Stimulated activated CD4-positive, alpha-beta T cell treated with anti-CD3 and anti-CD28 coated beads, TNF-alpha, amount 100 ng/mL, for 4 hours (primary cell): ENCODE measurements around the gene MYBPC3.

Experiments used
- DNase-seq, 3 experiments: peaks; one replicate each; pipeline ENCODE4 v3.0.0-alpha.2; 2020; ENCODE audit warnings: low read depth in 3 of 3

MYBPC3 gene

DNA sequence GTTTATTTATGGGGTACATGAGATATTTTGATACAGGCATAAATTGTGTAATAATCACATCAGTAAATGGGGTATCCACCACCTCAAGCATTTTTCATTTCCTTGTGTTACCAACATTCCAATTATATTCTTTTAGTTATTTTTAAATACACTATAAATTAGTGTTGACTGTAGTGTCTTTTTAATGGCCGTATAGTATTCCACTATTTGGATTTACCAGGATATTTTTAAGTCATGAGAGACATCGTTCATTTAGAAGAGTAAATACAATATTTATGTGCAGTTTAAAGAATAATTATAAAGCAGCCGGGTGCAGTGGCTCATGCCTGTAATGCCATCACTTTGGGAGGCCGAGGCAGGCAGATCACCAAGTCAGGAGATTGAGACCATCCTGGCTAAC, 32.0 kb upstream of the MYBPC3 start:
- DNase-seq, result no peak

DNA sequence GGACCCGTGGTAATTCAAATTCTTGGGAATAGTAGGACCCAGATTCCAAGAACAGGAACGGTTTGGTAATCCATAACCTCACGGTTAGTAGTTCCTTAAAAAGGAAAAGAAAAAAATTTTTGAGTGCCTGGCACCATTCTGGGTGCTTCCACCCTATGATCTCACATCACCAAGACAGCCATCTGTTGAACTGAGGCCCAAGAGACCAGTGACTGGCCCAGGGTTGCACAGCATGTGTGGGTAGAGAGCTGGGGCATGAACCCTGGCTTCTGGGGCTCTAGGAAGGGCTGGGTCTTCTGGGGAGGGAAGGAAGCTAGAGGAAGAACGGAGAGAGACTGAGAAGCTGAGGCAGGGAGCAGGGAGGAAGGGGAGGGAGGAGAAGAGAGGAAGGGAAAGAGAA, 30.6 kb upstream of the MYBPC3 start:
- DNase-seq, result no peak

DNA sequence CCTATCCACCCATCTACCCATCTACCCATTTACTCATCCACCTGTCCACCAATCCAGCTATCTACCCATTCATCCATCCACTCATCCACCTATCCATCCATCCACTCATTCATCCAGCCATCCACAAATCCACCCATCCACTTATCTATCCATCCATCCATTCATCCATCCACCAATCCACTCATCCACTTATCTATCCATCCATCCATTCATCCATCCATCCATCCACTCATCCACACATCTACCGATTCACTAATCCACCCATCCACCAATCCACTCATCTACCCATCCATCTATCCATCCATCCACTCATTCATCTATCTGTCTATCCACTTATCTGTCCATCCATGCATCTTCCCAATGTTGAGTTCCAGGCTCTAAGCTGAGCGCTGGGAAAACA, 27.6 kb upstream of the MYBPC3 start:
- no peak for DNase-seq

DNA sequence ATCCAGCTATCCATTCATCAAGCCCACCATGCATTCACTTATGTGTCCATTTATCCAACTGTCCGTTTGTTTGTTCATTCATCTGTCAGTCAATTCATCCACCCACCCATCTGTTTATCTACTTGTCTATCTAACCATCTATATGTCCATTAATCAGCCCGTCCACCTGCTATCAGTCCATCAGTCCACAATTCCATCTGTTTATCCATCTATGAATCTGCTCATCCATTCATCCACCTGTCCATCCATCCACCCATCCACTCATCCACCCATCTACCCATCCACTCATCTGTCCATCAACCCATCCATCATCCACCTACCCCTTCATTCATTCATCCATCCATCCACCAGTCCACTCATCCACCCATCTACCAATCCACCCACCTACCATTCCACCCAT, 26.8 kb upstream of the MYBPC3 start:
- DNase-seq, result no peak

DNA sequence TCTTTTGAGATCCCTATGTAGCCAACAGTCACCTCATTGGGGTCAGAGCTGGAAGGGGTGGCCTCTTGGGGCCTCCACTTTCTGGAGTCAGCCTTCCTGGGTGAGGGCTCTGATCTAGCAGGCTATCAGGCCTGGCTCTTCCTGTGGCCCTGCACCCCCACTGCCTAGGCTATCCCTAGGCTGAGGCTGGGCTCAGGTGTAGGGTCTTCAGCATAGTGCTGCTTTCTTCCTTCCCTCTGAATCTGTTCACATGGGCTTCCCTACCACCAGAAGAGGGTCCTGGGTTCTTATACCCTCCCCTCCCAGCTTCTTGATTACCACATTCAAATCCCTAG, 26.3 kb upstream of the MYBPC3 start:
- DNase-seq, result no peak

DNA sequence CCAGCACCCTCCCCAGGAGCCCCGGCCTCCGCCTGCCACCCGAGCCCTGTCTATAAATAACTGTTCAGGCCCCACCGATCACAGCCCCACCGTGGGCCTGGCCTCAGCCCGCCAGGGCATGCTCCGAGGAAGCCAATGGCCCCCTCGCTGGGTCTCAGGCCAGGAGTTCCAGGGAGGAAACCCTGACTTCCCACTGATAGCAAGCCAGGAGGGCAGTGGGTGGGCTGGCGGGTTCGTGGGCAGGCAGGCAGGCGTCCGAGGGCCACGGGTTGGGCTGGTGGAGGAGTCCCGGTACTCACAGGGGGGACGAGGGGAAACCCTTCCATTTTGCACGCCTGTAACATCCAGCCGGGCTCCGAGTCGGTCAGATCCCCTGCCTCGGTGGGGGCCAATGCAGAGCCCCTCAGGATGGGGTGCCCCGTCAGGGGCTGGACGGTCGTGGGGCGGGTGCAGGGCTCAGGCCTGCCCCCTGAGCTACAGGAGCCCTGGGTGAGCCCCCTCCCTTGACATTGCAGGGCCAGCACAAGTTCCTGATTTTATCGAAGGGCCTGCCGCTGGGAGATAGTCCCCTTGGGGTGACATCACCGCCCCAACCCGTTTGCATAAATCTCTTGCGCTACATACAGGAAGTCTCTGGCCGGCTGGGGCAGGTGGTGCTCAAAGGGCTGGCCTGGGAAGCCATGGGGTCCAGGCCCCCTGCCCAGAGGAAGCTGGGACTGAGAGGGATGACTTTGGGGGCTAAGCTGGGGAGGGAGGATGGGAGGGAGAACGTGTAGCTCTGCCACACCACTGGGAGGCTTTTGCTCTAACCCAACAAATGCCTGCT, 25.7 kb upstream of the MYBPC3 start, which contains the start of gene SPI1:
Gene SPI1, minus strand, starts transcription at position 538 of the 826 bp plus-strand sequence. Its CDS starts 194 bp downstream, at position 344.
- no peak for DNase-seq

DNA sequence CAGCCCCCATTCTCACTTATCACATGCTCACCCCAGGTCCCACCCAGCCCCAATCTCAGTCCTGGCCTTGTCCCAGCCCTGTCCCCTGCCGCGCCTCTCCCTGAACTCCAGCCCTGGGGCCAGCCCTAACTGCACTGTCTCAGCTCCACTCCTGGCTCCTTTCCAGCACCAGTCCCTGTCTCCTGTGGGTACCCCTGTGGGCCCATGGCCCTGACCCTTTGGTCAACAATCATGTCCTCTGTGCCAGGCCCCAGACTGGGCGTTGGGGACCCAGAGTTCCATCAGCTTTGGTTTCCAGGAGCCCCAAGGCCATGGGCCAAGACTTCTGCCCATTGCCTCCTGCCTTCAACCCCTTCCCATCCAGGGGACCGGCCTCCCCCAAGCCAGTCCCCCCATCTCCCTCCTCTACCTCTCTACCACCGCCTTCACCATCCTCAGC, 25.1 kb upstream of the MYBPC3 start:
- DNase-seq, result no peak

DNA sequence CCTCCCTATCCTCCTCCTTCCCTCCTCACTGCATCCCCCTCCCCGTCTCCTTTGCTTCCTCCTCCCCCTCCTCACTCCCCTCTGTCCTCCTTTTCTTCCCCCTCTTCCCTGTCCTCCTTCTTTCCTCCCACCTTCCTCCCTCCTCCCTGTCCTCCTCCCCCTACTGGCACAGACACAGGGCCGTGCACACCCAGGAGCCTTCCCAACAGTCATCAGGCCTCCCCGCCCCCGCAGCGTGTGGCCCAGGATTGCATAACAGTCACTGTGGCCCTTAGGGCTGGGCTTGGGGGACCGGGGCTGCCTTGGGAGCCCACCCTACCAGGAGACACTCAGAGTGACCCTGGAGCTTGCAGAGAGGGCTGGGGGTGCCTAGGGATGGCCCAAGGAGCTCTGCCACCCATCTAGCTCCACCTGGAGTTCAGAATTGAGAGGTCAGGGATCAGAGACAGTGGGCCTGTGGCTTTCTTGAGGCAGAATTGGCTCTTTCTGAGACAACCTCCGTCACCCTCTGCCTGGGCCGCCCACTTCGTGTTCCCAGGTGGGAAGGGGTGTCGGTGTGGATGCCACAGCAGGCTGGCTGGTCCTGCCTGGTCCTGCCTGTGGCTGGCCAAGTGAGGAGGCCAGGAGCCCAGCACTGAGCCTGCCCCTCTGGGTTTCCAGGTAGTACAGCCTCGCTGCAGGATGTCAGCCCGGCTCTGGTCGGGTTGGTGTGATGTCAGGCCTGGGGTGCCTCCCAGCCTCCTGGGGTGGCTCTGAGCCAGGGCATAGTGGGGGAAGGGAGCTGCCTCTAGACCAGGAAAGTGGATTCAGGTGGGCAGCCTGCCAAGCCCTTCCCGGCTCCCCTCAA, 24.2 kb upstream of the MYBPC3 start:
- DNase-seq, result no peak

DNA sequence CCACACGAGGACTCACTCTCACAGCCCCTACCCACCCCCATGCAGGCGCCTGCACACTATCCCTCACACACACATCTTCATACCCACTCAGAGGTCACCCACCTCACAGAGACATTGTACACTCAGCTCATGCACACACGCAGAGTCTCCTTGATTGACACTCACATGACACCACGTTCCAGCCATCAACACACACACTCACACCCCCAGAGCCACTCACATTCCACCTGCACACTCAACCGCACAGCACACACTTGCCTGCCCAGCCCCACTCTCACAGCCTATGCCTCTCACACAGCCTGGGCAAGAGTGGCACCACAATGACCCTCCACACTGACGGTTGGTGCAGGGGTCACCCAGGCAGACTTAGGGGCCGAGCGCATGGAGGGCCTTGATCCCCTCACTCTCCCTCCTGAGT, 23.6 kb upstream of the MYBPC3 start:
- no peak for DNase-seq

DNA sequence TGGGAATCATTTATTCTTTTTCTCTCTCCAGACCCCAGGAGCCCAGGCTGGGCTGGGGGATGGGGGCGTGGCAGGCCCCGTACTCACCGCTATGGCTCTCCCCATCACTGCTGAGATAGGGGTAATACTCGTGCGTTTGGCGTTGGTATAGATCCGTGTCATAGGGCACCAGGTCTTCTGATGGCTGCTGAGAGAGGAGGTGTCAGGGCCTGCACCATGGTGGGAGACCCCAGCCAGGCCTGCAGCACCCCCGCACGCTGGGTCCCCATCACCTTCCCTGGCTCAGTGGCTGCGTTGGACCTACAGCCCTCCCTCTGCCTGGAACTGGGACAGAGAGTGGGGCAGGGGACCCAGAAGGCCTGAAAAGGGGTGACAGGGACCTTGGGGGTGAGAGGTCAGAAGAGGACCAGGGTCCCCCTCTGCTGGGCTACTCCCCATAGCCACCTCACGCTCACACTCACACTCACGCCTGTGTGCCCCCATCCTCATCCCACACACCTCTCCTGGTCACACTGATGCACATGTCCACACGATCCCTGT, 23.1 kb upstream of the MYBPC3 start:
- DNase-seq, result no peak

DNA sequence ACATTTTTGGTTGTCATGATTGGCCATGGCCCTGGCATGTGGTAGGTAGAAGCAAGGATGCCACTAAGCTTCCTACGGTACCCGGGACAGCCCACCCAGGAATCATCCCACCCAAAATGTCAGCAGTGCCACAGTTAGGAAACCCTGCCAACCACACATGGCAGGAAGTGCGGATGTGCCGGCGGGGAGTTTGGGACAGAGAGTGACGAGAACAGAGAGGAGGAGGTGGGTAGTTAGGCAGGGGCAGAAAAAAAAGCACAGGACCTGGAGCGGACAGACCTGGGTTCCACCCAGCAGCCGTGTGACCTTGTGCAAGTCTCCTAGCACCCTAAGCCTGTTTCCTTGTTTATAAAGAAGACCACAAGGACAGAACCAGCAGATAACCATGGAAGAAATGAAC, 22.5 kb upstream of the MYBPC3 start:
- no peak for DNase-seq

DNA sequence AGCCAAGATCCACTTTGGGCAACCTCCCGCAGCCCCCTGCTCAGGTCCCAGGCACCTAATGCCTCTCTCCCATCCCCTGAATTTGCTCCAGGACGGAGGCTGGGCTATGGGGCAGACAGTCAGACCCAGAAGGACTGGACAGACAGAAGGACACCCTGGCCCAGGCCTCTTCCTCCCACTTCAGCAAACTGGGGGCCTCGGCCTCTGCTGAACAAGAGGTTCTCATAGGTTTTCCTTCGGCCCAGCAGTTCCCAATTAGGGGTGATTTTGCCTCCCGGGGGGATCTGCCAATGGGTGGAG, 22.2 kb upstream of the MYBPC3 start:
- no peak for DNase-seq

DNA sequence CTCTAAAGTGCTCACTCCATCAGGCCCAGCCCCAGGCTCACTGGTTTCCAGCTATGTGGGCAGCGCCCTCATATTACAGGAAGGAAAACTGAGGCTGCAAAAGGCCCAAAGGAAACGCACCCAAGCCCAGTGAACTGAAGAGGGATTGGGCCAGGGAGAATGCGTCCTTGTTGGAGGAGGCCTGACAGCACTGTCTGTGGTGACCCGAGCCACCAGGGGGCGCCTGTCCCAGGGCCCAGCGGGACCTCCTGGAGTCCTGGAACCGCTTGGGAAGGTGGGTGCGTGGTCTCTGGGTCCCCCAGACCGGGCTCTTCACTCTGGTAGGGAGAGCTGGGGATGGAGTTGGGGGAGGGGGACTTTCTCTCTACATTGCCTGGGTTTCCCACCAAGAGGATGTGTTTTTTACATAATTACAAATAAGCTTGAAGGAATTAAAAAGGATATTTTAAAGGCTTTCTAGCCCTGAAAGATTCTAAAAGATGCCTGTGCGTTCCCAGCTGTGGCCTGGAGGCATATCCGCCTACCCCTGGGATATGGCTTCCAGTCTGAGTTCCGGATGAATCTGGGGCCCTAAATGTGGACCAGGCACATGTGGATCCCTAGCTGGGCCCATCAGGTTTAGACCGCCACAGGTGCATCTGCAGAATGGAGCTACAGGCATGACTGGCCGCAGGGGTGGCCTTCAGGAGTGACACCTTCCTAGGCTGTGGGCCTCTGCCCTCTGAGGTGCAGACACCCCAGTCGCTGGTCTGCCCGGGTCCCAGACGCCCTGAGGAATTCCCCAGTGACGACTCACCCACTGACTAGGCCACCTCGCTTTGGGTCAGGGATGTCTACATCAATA, 21.6 kb upstream of the MYBPC3 start:
- peak; percentile 66 to 81 (median 74) for DNase-seq

DNA sequence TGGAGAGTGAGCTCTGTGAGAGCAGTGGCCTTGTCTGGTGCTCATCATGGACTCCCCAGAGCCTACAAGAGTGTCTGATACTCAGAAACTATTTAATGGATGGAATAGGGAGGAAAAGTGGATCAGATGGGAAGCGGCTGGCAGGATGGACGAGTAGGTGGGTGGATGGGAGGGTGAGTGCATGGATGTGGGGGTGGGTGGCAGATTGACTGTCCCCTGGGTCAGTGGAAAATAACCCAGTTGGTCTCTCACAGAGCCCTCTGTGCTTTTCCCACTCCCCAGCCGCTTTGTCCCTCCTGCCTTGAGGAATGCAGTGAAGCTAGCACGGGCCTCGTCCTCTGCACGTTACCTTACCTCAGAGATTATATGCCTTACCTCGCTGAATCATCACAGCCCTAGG, 19.9 kb upstream of the MYBPC3 start:
- no peak for DNase-seq

DNA sequence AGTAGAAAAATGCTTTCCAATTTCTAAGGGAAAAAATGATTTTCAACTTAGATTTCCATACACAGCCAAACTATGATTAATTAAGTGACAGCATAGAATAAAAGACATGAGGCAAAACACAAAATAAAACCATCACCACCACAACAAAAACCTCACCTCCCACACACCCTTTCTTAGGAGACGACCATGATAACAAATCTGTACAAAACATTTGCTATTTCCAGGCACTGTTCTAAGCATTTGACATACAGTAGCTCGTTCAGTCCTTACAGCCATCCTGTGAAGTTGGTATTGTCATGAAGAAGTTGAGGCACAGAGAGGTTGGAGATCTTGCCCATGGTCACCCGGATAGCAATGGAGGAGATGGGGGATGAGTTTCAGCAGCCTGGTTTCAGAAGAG, 17.2 kb upstream of the MYBPC3 start:
- no peak for DNase-seq

DNA sequence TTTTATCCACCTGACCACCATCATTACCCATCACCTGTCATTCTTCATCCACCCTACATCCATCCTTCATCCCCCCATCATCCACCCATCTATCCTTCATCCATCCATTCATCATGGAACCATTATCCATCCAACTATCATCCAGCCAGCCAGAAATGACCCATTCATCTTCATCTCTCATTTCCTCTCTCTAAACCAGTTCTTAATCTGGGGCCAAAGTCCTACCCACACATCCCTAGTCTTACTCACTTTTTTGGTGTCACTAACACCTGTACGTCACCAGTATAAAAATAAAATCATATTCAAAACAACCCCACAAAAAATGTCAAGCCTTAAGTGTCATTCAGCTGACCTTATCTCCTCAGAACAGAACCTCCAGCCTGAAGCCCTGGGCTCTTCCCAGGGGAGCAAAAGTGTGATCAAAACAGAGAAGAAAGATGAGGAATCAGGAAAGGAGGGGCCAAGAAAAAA, 13.6 kb upstream of the MYBPC3 start:
- no peak for DNase-seq

DNA sequence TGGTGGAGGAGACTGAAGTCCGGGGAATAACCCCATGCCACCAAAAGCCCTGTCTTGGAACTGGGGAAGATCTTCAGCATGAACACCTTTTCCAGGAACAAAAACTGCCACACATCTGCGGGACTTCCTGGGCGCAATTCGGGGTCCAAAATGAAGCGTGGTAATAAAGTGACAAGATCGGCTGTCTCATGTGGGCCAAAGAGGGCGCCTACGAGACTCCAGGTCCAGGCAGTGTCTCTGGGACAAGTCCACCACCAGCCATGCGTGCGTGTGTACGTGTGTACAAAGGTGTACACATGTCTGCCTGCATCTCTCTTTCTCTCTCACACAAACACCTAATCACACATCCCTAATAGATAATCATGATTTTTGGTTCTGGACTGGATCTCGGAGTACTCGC, 8.9 kb upstream of the MYBPC3 start:
- DNase-seq, result no peak

DNA sequence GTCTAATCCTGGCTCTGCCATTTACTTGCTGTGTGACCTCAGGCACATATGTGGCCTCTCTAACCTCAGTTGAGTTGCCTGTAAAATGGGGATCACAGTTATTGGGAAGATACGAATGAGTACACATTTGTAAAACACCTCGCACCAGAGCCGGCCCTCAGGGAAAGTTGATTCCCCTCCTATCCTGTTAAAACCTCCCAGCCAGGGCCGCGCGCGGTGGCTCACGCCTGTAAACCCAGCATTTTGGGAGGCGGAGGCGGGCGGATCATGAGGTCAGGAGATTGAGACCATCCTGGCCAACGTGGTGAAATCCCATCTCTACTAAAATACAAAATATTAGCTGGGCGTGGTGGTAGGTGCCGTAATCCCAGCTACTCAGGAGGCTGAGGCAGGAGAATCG, 7.8 kb upstream of the MYBPC3 start:
- DNase-seq, result no peak

DNA sequence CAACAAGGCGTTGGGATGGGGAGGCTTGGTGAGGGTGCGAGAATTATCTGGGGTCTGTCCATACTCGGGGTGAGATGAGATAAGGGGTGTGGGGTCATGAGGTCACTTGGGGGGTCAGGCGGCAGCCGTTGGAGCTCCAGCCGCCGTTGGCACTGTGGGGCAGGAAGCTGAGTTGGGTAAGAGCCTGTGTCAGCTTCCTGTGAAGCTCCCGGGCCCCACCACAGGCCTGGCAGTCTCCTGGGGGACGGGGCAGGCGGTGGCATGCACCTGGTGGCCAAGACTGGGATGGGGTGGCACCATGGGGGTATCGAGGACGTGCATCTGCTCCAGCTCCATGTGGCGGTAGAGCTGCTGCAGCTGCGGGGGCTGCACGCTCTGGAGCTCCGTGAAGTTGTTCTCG, 7.1 kb upstream of the MYBPC3 start:
- no peak for DNase-seq

DNA sequence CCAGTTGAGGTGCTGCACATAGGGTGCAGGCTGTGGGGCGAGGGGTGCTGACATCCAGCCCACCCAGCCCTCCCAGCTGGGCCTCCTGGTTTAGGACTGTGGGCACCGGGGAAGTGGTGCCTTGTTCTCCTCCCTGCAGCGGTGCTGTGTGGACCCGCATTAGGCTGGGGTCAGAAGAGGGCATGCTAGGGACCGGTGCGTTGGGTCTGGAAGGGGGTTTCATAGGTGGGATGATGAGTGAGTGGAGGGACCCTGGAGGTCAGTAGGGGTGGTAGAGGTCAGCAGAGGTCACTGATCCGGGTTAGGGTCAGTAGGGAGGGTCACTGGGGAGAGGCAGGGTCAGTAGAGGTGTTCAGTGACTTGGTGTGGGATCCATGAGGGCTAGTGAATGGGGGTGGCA, 6.7 kb upstream of the MYBPC3 start:
- DNase-seq, result no peak

DNA sequence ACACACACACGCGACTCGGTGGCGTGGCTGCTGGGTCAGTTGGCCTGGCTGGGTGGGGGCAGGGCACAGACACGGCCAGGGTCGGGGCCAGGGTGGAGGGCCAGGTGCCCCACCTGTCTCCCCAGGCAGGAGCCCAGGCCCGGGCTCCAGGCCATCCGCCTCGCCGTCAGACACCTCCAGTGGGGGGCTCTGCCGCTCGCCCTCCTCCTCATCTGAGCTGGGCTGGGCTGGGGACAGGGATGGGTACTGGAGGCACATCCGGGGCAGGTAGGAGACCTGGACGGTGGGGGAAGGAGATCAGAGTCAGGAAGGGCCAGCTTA, 6.2 kb upstream of the MYBPC3 start:
- DNase-seq, result no peak
